Measurements from ENCODE around the gene LMF1. TPM values are rescaled to one million over a fixed set of nuclear protein-coding genes. Genes with fewer than 3 reads are reported as not detected.
"Not testable (repeated sequence)": the region's sequence is repeated elsewhere in the genome, so short reads cannot be mapped to it uniquely, and the experiment has no call there.

The LMF1 gene
- total RNA-seq, 3 donors from 2014 or later (not counting 1 experiment from before 2014, with no cell fraction given), result 28.2 to 42.2 (median 41.2) TPM

GRCh38 chr16:821751-822150 is 149.0 kb downstream of the LMF1 start:
- 83% methylated on average over 9 of the region's 13 CpGs for WGBS (ENCODE audit: insufficient coverage)
- peaks cover 0 to 4% of the 10 kb centered on the region in 2 donors for H3K27me3 Mint-ChIP-seq (ENCODE audit: low read depth in 2 of 2)
- no peaks in the 10 kb centered on the region for H3K36me3 Mint-ChIP-seq
- Histone ChIP-seq H3K36me3 (ENCODE audit: control insufficient read depth, insufficient read depth, low read length) (no peaks in the 10 kb centered on the region), H3K27ac (ENCODE audit: low read length) (no peak overlapping the region), H3K27me3 (ENCODE audit: control insufficient read depth, insufficient read depth, low read length) (no peaks in the 10 kb centered on the region), H3K4me1 (ENCODE audit: control insufficient read depth, insufficient read depth, low read length) (peaks cover 6% of the 10 kb centered on the region), H3K9me3 (ENCODE audit: control insufficient read depth, insufficient read depth, low read length) (no peaks in the 10 kb centered on the region), H3K4me3 (ENCODE audit: low read length) (no peak overlapping the region)
- intact Hi-C loops (cut with micrococcal nuclease), result no loop called here
- ATAC-seq, result no peak
- no peak for TF ChIP-seq CTCF (IDR thresholded peaks at IDR 0.05)
- DNase-seq, result no peak
- H3K4me1 Mint-ChIP-seq, result no peaks in the 10 kb centered on the region
- no peak overlapping the region for H3K4me3 Mint-ChIP-seq
- H3K9me3 Mint-ChIP-seq, result no peaks in the 10 kb centered on the region
- no peak overlapping the region for H3K27ac Mint-ChIP-seq

- intact Hi-C loops (cut with micrococcal nuclease), result no loop called here
- TF ChIP-seq CTCF (IDR thresholded peaks at IDR 0.05), result no peak
Measured at GRCh38 chr16:820748-821147, 150.0 kb downstream of the LMF1 start.

GRCh38 chr16:820044-820408 is 150.8 kb downstream of the LMF1 start:
- intact Hi-C loops (cut with micrococcal nuclease); H3K27ac Mint-ChIP-seq; ATAC-seq: not testable (repeated sequence)

More at GRCh38 chr16:820748-821147, 150.0 kb downstream of the LMF1 start:
- no peak for ATAC-seq
- Mint-ChIP-seq H3K36me3 (no peaks in the 10 kb centered on the region), H3K9me3 (no peaks in the 10 kb centered on the region), H3K27ac (no peak overlapping the region), H3K4me3 (no peak overlapping the region), H3K27me3 (ENCODE audit: low read depth in 2 of 2) (peaks cover 0 to 8% of the 10 kb centered on the region in 2 donors), H3K4me1 (no peaks in the 10 kb centered on the region)
- 86% methylated on average over 12 of the region's 12 CpGs for WGBS (ENCODE audit: insufficient coverage)
- DNase-seq, result no peak
- Histone ChIP-seq H3K27ac (ENCODE audit: low read length) (no peak overlapping the region), H3K36me3 (ENCODE audit: control insufficient read depth, insufficient read depth, low read length) (no peaks in the 10 kb centered on the region), H3K27me3 (ENCODE audit: control insufficient read depth, insufficient read depth, low read length) (peaks cover 3% of the 10 kb centered on the region), H3K4me1 (ENCODE audit: control insufficient read depth, insufficient read depth, low read length) (peaks cover 6% of the 10 kb centered on the region), H3K9me3 (ENCODE audit: control insufficient read depth, insufficient read depth, low read length) (no peaks in the 10 kb centered on the region), H3K4me3 (ENCODE audit: low read length) (no peak overlapping the region)

GRCh38 chr16:819336-820043 is 151.3 kb downstream of the LMF1 start:
- peaks cover 6% of the 10 kb centered on the region for H3K4me1 ChIP-seq (ENCODE audit: control insufficient read depth, insufficient read depth, low read length)
- peaks cover 3% of the 10 kb centered on the region for H3K27me3 ChIP-seq (ENCODE audit: control insufficient read depth, insufficient read depth, low read length)
- H3K27ac Mint-ChIP-seq, result no peak overlapping the region
- WGBS (ENCODE audit: insufficient coverage), result 3% methylated on average over 23 of the region's 23 CpGs
- no peaks in the 10 kb centered on the region for H3K36me3 ChIP-seq (ENCODE audit: control insufficient read depth, insufficient read depth, low read length)
- no peaks in the 10 kb centered on the region for H3K36me3 Mint-ChIP-seq
- intact Hi-C loops (cut with micrococcal nuclease), result no loop called here
- no peaks in the 10 kb centered on the region for H3K9me3 Mint-ChIP-seq
- no peak for TF ChIP-seq CTCF (IDR thresholded peaks at IDR 0.05)
- no peaks in the 10 kb centered on the region for H3K4me1 Mint-ChIP-seq
- H3K4me3 Mint-ChIP-seq, result no peak overlapping the region
- H3K27ac ChIP-seq (ENCODE audit: low read length), result no peak overlapping the region
- no peak overlapping the region for H3K4me3 ChIP-seq (ENCODE audit: low read length)
- peak in 2 of 3 donors; percentile 57 to 79 for ATAC-seq
- H3K27me3 Mint-ChIP-seq (ENCODE audit: low read depth in 2 of 2), result peaks cover 0 to 9% of the 10 kb centered on the region in 2 donors
- peak in 1 of 2 donors; percentile 57 for DNase-seq
- no peaks in the 10 kb centered on the region for H3K9me3 ChIP-seq (ENCODE audit: control insufficient read depth, insufficient read depth, low read length)

More at GRCh38 chr16:820044-820408, 150.8 kb downstream of the LMF1 start:
- not testable (repeated sequence) for H3K4me3 Mint-ChIP-seq; H3K4me1 Mint-ChIP-seq; H3K9me3 ChIP-seq (ENCODE audit: control insufficient read depth, insufficient read depth, low read length); H3K27ac ChIP-seq (ENCODE audit: low read length); H3K36me3 Mint-ChIP-seq; H3K4me3 ChIP-seq (ENCODE audit: low read length); DNase-seq; H3K9me3 Mint-ChIP-seq; H3K36me3 ChIP-seq (ENCODE audit: control insufficient read depth, insufficient read depth, low read length); H3K27me3 ChIP-seq (ENCODE audit: control insufficient read depth, insufficient read depth, low read length); H3K4me1 ChIP-seq (ENCODE audit: control insufficient read depth, insufficient read depth, low read length); H3K27me3 Mint-ChIP-seq (ENCODE audit: low read depth in 2 of 2)
- WGBS (ENCODE audit: insufficient coverage), result 30% methylated on average over 10 of the region's 10 CpGs

Data from natural killer cell (primary cell).